Adipocyte (in vitro differentiated cells): ENCODE data around the gene CTNNB1.
"Not testable (repeated sequence)": the region's sequence is repeated elsewhere in the genome, so short reads cannot be mapped to it uniquely, and the experiment has no call there.

Experiments used
- DNase-seq: peaks from one replicate; pipeline ENCODE4 v3.0.0-alpha.2; 2015; ENCODE audit warnings: low read depth
- H3K27me3 ChIP-seq: replicated peaks from 2 replicates; pipeline ENCODE4 v1.7.0; 2013; ENCODE audit warnings: mild to moderate bottlenecking, low read length, moderate library complexity; ENCODE audit not compliant: control insufficient read depth, insufficient read depth
- H3K36me3 ChIP-seq: 2 replicates; pipeline ENCODE4 v1.7.0; 2013; ENCODE audit warnings: low read length, mild to moderate bottlenecking, moderate library complexity; ENCODE audit not compliant: control insufficient read depth, insufficient read depth, severe bottlenecking
- H3K4me1 ChIP-seq: 2 replicates; pipeline ENCODE4 v1.7.0; 2013; ENCODE audit warnings: mild to moderate bottlenecking, low read length, moderate library complexity; ENCODE audit not compliant: control insufficient read depth, insufficient read depth
- H3K4me3 ChIP-seq: 2 replicates; pipeline ENCODE4 v1.7.0; 2013; ENCODE audit warnings: mild to moderate bottlenecking, low read length, moderate library complexity
- H3K9ac ChIP-seq: 2 replicates; pipeline ENCODE4 v1.7.0; 2013; ENCODE audit warnings: mild to moderate bottlenecking, low read length, moderate library complexity
- H3K9me3 ChIP-seq: 2 replicates; pipeline ENCODE4 v1.7.0; 2013; ENCODE audit warnings: mild to moderate bottlenecking, low read length, moderate library complexity; ENCODE audit not compliant: control insufficient read depth

CTNNB1 gene

DNA sequence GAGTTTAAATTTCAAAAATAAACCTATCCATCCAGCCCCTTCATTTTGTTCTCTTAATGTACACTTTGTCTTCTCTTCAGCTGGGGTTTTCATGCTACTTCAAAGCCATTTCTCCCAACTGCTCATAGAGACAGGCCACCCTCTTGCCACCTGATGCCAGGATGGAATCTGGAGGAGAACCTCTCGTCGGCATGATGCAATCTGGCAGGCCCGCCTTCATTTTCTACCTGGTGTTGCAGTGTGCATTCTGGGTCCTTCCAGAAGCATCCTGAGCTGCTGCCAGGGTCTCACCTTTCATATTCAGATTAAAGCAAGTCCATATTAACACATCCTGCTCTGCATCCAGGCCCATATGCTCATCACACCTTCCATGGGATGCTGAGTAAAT is 60.8 kb downstream of the CTNNB1 start:
- H3K36me3 ChIP-seq: no peaks in the 10 kb centered on the region
- no peak overlapping the region for H3K9ac ChIP-seq
- no peak overlapping the region for H3K4me3 ChIP-seq
- H3K4me1 ChIP-seq: peaks cover 10% of the 10 kb centered on the region
- no peaks in the 10 kb centered on the region for H3K9me3 ChIP-seq
- no peak for DNase-seq
- H3K27me3 ChIP-seq: no peaks in the 10 kb centered on the region

DNA sequence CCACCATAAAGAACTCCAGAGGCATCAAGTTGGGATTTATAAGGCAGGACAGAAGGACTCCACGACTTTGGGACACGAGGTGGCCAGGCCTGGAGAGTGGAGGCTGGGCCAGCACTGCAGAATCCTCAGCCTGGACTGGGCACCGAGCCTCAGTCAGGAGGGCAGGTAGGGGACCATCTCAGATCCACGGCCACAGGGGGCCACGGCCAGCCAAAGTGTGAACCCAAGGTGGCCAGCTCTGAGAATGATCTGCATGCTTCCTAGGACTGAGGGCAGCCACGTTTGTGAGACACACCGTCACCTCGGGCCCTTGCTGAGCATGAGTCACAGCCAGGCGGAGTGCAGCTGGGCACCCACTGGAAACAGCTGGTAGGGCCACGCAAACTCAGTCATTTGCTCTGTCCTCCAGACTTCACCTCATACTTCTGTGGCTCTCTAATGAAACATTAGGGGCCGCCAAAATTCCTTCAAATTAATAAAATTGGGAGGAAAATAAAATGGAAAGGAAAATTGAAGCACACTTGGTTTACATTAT is 65.8 kb downstream of the CTNNB1 start:
- Histone ChIP-seq H3K9ac (no peak overlapping the region), H3K4me1 (peaks cover 11% of the 10 kb centered on the region), H3K27me3 (no peaks in the 10 kb centered on the region), H3K36me3 (no peaks in the 10 kb centered on the region), H3K4me3 (no peak overlapping the region), H3K9me3 (no peaks in the 10 kb centered on the region)
- DNase-seq: no peak

DNA sequence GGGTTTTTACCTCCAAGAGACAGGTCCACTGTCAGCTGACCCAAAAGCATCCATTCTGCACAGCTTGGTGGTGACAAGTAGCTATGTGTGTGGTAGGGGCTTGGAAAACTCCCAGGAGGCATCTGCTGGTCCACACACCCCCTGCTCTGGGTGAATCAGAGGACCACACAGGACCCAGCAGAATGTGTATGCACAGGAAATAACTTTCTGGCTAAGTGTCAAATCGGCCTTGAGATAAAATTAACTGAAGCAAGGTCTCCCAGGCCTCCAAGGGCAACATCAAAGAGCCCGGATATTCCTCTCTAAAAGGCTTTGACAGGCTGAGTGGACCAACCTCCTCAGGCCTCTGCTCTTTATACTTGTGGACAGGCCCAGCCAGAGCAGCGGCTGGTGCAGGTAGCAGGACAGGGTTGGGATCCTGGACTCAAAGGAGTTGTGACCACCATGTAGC is 66.5 kb downstream of the CTNNB1 start:
- Histone ChIP-seq H3K9ac (no peak overlapping the region), H3K27me3 (no peaks in the 10 kb centered on the region), H3K4me1 (peaks cover 11% of the 10 kb centered on the region), H3K9me3 (no peaks in the 10 kb centered on the region), H3K36me3 (no peaks in the 10 kb centered on the region), H3K4me3 (no peak overlapping the region)
- DNase-seq: peak; percentile 13

DNA sequence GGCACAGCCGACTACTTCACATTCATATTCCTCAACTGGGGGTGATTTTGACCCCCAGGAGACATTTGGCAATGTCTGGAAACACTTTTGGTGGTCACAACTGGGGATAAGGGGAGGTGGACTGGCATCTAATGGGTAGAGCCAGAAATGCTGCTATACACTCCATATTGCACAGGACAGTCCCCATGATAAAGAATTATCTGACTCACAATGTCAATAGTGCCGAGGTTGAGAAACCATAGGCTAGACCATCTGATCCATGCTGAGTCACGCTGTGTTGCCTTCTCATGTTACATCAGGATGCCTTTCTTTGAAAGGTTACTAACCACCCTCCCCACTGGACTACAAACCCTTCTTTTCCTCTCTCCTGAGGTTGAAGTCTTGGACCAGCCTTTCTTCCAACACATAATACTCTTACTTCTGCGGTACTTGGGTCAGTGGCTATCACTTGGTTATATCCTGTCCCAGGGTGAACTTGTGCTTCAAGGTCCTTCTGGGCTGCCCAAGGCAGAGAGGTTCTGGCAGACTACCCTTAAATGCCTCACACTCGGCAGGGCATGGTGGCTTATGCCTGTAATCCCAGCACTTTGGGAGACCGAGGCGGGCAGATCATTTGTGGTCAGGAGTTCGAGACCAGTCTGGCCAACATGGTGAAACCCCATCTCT is 68.8 kb downstream of the CTNNB1 start:
- no peaks in the 10 kb centered on the region for H3K27me3 ChIP-seq
- peak; percentile 95 for DNase-seq
- H3K9ac ChIP-seq: no peak overlapping the region
- H3K4me3 ChIP-seq: no peak overlapping the region
- no peaks in the 10 kb centered on the region for H3K9me3 ChIP-seq
- H3K4me1 ChIP-seq: peaks cover 11% of the 10 kb centered on the region
- no peaks in the 10 kb centered on the region for H3K36me3 ChIP-seq

DNA sequence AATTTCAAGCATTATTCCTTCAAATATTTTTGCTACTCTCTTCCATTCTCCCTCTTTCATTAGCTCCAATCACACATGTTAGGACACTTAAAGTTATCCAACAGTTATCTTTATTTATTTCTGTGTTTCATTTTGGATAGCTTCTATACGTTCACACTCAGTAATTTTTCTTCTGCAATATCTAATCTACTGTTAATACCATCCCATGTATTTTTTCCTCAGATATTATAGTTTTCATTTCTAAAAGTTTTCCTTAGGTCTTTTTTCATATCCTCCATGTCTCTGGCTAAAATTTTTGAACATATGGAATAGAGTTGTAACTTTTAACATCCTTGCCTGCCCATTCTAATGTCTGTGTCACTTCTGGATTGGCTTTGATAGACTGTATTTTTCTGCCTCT is 73.4 kb downstream of the CTNNB1 start:
- peaks cover 37% of the 10 kb centered on the region for H3K4me1 ChIP-seq
- no peaks in the 10 kb centered on the region for H3K27me3 ChIP-seq
- DNase-seq: no peak
- H3K9me3 ChIP-seq: no peaks in the 10 kb centered on the region
- H3K4me3 ChIP-seq: no peak overlapping the region
- no peaks in the 10 kb centered on the region for H3K36me3 ChIP-seq
- H3K9ac ChIP-seq: no peak overlapping the region

DNA sequence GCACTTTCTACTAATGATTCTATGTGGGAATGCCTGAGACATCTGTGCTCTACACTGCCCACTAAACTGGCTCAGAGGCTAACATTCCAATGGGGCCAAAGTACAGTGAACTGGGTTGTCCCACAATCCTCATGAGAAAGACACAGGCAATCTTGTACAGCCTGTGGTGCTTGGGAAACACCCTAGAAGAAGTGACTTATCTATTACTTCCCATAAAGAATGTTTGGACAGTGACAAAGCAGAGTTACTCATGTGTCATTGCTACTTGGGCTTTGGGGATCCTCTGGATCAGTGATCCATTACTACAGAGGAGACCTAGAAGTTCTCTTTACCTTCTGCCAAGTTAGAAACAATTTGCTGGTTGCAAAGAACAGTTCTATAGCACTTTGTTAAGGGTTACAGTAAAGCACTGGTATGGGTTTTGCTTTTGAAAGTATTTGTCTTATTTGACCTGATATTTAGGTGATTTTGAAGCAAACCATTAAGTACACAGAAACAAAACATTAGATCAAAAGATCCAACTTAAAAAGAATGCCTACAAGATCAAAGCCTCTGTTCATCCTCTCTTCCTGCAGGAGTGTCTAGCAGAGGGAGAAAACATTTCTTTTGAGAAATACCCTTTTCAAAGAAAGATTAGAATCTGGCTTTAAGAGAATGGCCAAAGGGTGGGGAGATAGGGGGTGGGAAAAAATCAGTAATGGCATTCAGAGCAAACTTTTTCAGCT is 75.8 kb downstream of the CTNNB1 start:
- no peaks in the 10 kb centered on the region for H3K36me3 ChIP-seq

DNA sequence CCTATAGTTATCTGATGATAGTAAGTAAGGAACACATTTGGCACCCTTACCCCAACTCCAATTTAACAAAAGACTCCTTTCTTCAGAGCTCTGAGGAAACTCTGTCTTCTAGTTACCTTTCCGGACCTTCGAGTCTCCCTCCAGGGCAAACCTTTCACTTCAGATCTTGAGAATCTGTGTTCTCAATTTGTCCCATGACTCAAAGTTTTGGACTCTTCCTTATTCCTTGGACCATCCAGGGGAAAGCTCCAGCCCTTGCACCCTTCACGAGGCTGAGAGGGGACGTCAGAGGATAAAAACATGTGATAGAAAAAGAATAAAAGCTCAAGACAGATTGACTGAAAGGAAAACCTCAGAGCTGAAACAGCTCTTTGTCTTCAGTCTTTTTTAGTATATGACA is 76.9 kb downstream of the CTNNB1 start:
- H3K4me3 ChIP-seq: no peak overlapping the region
- no peaks in the 10 kb centered on the region for H3K27me3 ChIP-seq
- no peak overlapping the region for H3K9ac ChIP-seq
- peaks cover 28% of the 10 kb centered on the region for H3K4me1 ChIP-seq
- H3K36me3 ChIP-seq: no peaks in the 10 kb centered on the region
- no peak for DNase-seq
- H3K9me3 ChIP-seq: no peaks in the 10 kb centered on the region

More for the DNA sequence above, 75.8 kb downstream of the CTNNB1 start:
- no peak overlapping the region for H3K4me3 ChIP-seq
- H3K9me3 ChIP-seq: no peaks in the 10 kb centered on the region
- peaks cover 28% of the 10 kb centered on the region for H3K4me1 ChIP-seq
- H3K27me3 ChIP-seq: no peaks in the 10 kb centered on the region
- peak; percentile 64 for DNase-seq
- H3K9ac ChIP-seq: no peak overlapping the region

DNA sequence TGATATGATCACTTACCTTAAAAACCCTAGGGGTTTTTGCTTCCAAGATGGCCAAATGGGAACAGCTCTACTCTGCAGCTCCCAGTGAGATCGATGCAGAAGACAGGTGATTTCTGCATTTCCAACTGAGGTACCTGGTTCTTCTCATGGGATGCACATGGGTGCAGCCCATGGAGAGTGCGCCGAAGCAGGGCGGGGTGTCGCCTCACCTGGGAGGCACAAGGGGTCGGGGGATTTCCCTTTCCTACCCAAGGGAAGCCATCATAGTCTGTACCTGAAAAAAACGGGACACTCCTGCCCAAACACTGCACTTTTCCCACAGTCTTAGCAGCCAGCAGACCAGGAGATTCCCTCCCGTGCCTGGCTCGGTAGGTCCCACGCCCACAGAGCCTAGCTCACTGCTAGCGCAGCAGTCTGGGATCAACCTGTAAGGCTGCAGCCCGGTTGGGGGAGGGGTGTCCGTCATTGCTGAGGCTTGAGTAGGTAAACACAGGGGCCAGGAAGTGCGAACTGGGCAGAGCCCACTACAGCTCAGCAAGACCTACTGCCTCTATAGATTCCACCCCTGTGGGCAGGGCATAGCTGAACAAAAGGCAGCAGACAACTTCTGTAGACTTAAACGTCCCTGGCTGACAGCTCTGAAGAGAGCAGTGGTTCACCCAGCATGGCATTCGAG is 78.6 kb downstream of the CTNNB1 start:
- Histone ChIP-seq H3K27me3 (no peaks in the 10 kb centered on the region), H3K4me3 (no peak overlapping the region), H3K9ac (no peak overlapping the region), H3K4me1 (peaks cover 28% of the 10 kb centered on the region), H3K9me3 (no peaks in the 10 kb centered on the region), H3K36me3 (no peaks in the 10 kb centered on the region)
- no peak for DNase-seq

DNA sequence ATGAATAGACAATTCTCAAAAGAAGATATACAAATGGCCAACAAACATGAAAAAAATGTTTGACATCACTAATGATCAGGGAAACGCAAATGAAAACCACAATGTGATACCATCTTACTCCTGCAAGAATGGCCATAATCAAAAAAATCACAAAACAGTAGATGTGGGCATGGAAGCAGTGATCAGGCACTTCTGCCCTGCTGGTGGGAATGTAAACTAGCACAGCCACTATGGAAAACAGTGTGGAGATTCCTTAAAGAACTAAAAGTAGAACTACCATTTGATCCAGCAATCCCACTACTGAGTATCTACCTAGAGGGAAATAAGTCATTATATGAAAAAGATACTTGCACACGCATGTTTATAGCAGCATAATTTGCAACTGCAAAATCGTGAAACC is 85.6 kb downstream of the CTNNB1 start:
- H3K27me3 ChIP-seq, H3K9ac ChIP-seq, H3K4me3 ChIP-seq, H3K4me1 ChIP-seq, DNase-seq, H3K9me3 ChIP-seq, H3K36me3 ChIP-seq: not testable (repeated sequence)

DNA sequence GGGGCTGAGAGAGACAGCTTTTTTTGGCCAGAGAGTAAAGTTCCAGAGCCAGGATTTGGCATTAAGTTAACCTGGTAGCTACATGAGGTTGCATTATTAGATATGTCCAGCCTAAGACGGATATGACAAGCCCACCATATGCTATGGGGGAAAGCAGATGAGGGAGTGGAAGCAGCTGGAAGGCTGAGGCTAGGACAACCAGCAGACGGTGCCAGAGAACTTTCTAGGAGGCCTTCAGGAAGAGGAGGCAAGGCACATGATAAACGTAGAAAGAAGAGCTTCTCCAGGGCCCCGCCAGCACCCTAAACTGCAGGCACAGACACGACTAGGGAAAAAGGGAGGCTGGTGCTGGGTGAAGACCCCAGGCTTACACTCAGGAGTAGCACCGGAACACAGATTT is 87.0 kb downstream of the CTNNB1 start:
- Histone ChIP-seq H3K36me3 (no peaks in the 10 kb centered on the region), H3K9me3 (no peaks in the 10 kb centered on the region), H3K27me3 (no peaks in the 10 kb centered on the region), H3K4me3 (no peak overlapping the region), H3K9ac (no peak overlapping the region), H3K4me1 (no peaks in the 10 kb centered on the region)
- no peak for DNase-seq

DNA sequence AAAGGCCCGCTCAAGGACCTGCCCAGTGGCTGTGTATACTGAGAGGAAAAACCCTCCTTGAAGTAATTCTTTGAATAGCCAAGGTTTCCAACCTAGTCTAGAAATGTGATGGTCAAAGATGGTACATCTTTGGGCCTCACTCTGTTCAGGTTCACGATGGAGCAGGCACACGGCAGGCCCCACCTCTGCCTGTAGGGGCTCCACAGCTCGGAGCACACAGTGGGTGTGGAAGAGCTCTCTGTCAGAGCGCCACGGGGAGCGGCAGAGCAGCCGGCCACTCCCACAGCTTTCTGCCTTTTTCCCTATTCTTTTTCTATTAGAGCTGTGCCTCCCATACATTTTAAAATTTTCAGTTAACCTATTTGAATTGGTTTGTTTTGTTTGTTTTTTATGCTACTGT is 89.5 kb downstream of the CTNNB1 start:
- Histone ChIP-seq H3K4me3 (no peak overlapping the region), H3K9ac (no peak overlapping the region), H3K9me3 (no peaks in the 10 kb centered on the region), H3K27me3 (no peaks in the 10 kb centered on the region), H3K4me1 (no peaks in the 10 kb centered on the region), H3K36me3 (no peaks in the 10 kb centered on the region)
- no peak for DNase-seq
